Glomerular visceral epithelial cell (primary cell): ENCODE results near the gene CHIC1.
"Not testable (repeated sequence)": the region's sequence is repeated elsewhere in the genome, so short reads cannot be mapped to it uniquely, and the experiment has no call there.

ENCODE experiments used
- DNase-seq: peaks from one replicate; pipeline ENCODE4 v3.0.0-alpha.2; 2016; ENCODE audit errors: extremely low spot score

The CHIC1 gene

DNA sequence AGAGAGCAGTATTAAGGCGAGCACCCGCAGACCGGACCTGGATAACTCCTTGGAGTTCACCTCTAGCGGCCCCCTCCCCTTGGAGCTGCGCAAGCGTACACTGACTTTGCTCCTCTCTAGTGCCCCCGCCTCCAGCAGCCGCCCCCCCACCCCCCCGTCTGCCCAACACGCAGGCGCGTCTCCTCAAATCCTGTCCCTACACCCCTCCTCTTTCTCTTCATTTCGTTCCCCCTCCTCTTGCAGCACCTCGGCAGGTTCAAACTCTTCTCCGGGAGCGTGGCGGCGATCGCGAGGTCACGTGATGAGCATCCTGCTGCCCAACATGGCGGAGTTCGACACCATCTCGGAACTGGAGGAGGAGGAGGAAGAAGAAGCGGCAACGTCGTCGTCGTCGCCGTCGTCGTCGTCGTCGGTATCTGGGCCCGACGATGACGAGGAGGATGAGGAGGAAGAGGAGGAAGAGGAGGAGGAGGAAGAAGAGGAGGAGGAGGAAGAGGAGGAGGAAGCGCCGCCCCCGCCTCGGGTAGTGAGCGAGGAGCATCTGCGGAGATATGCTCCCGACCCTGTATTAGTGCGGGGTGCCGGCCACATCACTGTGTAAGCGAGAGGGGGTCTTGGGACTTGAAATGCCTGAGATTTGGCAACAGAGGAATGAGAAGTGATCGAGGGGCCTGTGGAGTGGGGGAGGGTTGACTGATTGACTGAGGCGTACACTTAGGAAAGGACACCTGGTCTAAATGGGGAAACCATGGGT, at the start of gene CHIC1:
Gene CHIC1 (plus strand): TSS at position 214 of the 754 bp plus-strand sequence. CDS start 88 bp downstream, at position 302.
- peak; percentile 71 for DNase-seq

DNA sequence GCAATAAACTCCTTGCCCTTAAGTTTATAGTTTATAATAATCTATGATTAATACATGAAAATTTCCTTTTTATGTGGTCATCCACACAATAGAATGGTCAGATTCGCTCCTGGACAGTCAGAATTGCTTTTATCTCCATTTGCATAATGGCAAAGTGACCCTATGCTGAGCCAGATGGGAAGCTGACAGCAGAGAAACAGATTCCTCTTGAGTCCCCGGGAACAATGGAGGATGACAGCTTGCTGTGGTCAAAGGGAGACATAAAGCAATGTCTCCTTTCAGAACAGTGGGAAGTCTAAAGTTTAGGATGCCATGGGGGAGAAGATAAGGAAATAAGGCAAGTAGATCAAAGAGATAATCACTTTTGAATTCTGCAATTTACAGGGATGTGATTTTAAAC, 40.2 kb upstream of the CHIC1 start:
- DNase-seq = not testable (repeated sequence)

DNA sequence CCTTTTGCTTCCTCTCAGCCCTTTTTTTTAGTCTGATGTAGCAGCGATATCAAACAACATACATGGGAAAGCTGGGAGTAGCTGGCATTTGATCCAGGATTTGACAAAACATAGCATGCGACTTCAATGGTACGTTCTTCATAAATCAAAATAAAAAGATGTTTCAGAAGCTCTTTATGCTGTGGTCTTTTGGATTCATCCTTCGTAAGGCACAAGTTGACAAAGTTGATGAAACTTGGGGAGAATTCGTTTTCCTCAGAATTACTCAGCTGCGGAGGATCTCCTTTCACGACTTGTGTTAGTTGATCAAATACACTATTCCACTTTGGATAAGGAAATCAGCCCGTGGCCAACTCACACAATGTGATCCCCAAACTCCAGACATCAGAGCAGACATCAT, 38.1 kb upstream of the CHIC1 start:
- no peak for DNase-seq

DNA sequence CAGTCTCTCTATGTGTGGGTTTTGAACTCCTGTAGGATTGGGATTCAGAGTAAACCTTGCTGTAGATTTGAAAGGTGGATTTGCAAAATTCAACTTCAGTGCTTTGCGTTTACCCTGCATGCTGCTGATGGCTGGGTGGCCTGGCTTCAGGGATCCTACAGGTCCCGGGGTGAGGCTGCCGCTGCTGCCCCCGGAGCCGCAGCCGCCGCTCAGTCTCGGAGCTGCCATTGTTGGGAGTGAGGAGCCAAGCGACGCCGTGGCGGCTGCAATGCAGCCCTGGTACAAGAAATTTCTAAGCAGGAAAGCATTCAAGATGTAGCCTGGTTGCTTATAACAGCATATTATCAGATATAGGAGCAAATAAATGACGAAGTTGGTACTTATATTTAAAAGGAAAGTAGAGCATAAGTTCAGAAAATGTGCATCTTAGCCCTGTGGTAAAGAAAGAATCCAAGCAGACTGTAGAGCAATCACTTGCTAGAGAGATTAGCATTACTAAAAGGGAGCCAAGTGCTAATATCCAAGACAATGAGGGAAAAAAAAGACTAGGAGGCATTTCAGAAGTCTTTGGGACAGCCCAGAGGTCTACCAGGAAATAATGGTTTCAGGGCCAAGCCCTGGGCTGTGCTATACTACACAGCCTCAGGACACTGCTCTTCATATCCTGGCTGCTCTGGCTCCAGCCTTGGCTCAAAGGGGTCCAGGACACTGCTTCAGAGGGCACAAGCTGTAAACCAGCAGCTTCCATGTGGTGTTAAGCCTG, 36.9 kb upstream of the CHIC1 start:
- DNase-seq = no peak

DNA sequence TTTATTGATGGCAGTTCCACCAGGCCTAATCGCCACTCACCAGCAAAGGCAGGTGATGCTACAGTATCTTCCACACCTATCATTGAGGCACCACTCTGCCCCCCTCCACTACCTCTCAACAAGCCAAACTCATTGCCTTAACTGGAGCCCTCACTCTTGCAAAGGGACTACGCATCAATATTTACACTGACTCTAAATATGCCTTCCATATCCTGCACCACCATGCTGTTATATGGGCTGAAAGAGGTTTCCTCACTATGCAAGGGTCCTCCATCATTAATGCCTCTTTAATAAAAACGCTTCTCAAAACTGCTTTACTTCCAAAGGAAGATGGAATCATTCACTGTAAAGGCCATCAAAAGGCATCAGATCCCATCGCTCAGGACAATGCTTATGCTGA, 31.3 kb upstream of the CHIC1 start:
- DNase-seq = not testable (repeated sequence)

DNA sequence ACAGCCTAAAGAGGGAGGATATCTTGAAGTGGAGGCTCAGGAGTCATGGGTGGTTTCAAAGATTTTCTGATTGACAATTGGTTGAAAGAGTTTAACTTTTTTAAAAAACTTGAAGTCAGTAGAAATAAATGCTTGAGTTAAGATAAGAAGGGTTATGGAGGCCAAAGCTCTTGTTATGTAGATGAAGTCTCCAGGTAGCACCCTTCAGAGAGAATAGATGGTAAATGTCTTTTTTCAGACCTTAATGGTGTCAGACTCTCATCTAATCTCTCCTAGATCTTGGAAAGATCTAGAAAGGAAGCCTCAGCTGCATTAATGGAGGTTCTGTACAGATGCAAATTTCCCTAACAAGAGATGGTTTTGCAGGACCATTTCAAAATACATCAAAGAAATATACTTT, 6.8 kb upstream of the CHIC1 start:
- no peak for DNase-seq

DNA sequence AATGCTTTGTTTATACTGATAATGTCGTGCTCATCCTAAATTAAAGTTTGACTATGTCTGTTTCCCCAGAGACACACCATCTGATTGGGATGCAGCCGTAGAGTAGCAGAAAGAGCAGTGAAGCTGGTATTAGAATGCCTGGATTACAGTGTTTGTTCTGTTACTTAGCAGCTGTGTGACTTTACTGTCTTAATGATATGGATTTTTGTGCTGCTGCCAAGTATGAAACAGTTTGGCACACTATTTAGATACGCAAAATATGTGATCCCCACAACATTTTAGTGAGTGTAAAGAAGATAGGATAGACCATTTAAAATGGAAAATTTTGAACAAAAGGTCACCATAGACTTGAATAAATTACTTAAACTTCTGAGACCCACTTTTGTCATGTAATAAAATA, 1.2 kb upstream of the CHIC1 start:
- no peak for DNase-seq

DNA sequence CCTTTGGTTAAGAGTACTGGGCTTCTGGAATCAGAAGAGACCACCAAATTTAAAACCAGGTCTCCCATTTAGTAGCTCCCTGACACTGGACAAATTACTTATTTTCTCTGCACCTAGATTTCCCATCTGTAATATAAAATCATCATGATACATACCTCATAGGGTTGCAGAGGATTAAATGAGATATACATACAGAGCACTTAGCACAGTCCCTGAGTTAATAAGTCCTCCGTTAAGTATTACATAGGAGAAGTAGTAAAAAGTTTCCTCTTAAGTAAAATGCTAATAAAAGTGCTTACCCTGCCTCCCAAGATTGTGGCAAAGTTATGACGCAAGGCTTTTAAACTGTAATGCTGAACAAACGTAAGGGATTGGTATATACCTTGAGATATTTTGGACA, 539 bp upstream of the CHIC1 start:
- no peak for DNase-seq

DNA sequence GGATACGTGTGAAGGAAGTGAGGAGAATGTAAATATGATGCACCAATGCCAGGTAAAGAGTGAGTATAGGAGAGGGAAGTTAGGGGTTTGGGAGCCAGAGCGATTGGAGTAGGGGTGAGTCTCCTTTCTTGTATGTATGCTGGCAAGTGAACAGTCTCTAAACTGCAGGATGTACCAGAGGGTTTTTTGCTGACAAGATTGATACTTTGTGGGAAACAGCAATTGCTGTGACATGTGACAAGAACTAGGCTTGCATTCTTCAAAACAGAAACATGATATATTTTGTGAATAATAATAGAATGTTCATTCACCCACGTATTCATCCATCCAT, 706 bp downstream of the CHIC1 start:
- no peak for DNase-seq

DNA sequence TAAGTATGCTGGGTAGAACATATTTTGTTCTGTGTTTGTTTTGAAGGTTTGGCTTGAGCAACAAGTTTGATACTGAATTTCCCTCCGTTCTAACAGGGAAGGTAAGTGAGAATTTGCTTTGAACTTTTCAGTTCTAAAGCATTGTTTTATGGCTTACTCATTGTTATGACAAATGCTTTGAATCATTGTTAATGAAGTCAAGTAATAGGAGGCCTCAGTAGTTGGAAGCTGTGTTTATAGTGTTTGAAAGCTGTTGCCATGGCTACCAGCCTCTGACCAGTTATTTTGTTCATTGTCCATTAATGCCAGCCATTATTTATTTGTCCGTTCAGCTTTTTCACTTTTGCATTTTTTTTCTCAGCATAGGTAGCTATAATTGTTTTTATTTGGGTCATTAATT, 14.4 kb downstream of the CHIC1 start:
- DNase-seq = peak; percentile 72

DNA sequence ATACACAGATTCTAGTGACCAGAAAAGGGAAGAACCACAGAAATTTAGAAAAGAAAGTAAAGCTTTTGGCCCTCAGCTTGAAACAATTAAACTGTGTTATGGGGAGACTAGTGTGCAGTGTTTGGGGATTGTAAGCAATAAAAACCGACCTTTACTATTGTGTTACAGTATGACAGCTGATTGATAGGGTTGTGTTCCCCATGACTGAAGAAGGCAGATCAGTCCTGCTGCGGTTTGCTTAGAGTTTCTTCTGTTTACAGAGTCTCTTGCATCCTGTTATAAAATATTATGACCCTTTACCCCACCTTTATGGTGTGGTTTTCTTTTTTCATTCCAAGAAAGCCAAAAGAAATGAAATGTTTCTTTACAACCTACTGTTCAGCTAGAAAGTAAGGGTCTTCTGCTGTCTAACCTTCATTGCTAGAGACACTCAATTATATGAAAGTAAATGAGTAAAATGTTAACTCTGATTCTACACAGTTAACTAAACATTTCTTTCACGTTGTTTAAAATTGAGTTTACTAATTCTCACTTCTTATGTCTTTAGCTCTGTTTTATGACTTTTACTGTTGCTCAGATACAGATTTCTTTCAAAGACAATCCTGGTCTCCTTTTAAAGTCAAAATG, 18.1 kb downstream of the CHIC1 start:
- DNase-seq = peak; percentile 13

DNA sequence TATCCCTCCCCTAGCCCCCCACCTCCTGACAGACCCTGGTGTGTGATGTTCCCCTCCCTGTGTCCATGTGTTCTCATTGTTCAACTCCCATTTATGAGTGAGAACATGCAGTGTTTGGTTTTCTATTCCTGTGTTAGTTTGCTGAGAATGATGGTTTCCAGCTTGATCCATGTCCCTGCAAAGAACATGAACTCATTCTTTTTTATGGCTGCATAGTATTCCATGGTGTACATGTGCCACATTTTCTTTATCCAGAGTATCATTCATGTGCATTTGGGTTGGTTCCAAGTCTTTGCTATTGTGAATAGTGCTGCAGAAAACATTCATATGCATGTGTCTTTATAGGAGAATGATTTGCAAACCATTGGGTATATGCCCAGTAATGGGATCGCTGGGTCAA, 34.8 kb downstream of the CHIC1 start:
- not testable (repeated sequence) for DNase-seq

DNA sequence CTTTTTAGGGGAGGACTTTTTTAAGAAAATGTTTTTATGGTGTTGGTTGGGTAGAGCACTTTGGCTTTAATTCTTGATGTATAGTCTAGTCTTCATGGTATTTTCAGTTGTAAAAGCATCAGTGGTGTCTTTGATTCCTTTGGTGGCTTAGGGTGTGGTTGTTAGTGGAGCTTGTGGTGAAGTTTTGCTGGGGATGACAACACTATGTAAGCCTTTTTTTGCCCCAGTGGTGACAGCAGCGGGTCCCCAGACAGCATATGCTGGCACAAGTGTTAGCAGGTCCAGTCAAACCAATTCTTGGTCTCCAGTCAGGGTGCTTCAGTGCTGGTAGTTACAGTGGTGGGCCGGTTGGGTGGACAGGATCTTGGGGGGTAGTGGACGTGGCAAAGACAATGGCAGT, 52.0 kb downstream of the CHIC1 start:
- DNase-seq = no peak

DNA sequence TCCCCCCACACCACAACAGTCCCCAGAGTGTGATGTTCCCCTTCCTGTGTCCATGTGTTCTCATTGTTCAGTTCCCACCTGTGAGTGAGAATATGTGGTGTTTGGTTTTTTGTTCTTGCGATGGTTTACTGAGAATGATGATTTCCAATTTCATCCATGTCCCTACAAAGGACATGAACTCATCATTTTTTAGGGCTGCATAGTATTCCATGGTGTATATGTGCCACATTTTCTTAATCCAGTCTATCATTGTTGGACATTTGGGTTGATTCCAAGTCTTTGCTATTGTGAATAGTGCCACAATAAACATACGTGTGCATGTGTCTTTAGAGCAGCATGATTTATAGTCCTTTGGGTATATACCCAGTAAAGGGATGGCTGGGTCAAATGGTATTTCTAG, 78.7 kb downstream of the CHIC1 start:
- not testable (repeated sequence) for DNase-seq

DNA sequence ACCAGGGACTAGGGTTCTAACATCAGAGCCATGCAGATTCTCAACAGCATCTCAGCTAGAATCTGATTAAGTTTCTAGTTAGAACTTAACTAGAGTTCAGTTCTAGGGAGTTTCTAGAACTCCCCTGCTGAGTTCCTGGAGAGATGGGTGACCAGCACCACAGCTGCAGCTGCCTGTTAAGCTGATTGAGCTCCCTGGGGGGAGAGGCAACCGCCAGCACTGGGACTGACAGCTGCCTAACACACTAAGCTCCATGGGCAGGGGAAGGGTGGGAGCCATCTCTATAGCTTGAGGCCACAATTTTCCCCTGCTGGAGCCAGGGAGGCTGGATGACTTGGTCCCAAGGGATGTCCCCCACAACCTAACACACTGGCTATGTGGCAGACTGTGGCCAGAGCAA, 84.2 kb downstream of the CHIC1 start:
- no peak for DNase-seq

DNA sequence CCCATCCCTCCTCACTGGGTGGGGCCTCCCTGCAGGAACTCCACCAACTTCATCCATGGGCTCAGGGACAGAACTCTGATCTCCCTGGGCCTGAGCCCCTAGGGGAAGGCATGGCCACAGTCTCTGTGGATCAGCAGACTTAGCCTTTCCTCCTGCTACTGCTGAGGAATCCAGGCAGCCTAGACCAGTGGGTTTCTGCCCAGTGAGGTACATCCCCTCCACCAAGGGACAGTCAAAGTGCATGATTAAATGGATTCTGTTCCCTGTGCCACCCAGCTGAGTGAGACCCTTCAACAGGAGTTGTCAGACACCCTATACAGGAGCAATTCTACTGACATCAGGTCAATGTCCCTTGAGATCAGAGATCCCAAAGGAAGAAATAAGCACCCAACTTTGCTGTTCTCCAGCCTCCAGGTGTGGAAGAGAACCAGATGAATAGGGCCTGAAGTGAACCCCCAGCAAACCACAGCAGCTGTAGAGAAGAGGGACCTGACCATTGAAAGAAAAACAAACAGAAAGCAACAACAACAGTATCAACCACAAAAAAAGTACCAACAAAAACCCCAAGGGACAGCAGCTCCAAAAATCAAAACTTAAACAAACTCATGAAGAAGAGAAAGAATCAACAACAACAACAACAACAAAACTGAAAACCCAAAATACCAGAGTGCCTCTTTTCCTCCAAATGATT, 84.8 kb downstream of the CHIC1 start:
- no peak for DNase-seq

DNA sequence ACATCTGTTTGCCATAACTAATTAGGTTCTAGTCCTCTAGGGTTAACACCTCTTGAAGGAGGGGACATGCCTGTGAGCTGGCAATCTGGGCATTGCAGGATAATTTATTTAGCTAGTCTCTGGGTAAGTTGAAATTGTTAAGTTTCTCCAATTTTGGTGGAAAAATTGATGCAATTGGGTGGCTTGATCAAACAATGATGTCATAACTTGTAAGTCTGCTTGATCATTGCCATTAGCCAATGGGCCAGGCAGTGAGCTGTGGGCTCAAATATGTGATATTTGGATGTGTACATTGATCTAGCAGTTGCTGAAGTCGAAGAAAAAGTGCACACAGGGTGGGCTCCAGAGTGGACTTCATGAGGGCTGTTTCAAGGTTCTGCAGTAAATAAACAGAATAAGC, 98.3 kb downstream of the CHIC1 start:
- DNase-seq = not testable (repeated sequence)

DNA sequence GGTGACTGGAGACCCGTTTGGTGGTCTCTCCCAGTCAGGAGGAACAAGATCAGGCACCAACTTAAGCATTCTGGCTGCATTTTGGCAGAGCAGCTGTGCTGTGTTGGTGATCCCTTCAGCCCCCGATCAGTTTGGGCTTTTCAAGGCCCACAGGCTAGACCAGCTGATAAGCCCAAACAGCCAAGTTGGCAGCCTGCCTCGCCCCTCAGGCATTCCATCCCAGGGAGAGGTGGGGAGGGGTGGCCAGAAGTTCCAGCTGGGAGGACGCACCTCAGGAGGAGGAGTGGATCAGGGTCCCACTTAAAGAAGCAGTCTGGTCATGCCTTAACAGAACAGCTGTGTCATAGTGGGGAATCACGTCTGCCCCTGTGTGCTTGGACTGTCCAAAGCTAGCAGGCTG, 105.8 kb downstream of the CHIC1 start:
- DNase-seq = peak; percentile 0

DNA sequence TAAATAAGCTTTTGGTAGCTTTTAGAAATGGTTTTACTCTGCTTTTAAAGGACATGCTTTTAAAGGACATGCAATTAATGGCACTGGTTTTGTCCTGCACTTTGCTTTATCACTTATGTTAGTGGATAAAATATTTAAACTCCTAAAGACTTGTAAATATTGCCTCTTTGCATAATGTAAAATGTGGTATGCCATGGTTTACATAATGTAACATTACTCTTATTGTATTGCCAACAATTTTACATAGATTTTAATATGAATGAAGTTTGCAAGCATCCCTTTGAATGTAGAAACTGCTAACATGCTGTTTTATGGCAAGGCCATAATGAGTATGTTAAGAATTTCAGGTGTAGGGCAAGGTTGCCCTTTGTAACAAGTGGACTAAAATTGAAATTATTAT, 118.4 kb downstream of the CHIC1 start:
- no peak for DNase-seq

DNA sequence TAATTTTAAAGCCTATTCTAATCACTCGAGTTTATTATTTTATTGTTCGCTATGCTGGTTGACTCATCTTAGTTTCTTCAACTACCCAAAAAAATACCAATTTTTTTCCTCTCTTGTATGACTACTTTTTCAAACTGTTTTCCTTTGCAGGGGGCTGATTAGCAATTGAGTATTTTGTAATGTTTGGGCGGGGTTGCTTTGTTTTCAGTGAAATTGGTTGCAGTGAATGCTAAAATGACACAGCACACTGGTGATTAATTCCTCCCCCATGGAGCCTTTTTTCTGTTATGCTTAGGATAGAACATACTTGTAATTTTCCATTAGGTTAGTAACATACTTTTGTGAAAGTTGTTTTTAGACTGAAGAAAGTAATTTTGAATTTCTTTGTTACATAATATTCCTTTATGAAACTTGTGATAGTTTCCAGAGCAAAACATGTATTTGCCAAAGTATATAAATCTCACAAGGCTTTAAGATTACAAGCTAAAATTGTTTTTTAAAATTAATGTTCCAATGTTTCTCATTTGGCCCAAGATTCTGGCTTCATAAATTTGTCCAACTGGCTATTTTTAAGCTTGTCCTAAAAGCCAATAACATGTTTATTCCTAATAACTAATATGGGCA, 120.4 kb downstream of the CHIC1 start:
- no peak for DNase-seq

DNA sequence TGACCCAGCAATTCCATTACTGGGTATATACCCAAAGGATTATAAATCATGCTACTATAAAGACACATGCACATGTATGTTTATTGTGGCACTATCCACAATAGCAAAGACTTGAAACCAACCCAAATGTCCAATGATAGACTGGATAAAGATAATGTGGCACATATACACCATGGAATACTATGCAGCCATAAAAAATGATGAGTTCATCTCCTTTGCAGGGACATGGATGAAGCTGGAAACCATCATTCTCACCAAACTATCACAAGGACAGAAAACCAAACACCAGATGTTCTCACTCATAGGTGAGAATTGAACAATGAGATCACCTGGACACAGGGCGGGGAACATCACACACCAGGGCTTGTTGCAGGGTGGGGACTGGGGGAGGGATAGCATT, 144.0 kb downstream of the CHIC1 start:
- DNase-seq = not testable (repeated sequence)

DNA sequence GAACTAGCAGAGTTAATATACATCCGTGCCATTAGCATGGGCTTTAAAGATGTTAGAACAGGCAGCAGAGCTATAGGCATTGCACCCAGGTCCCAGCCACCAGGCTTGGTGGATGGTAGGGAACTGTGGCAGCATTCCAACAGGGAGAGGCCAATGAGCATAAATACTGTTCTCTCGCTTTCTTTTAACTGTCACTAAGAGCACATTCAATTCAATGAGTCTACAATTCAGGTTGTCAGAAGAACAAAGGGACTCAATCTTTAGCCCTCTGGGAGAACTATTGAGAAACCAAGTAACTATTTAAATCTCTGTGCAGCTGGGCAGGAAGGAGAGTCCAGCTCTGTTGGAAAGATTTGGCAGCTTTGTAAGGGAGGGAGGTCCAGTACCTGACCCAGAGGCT, 165.6 kb downstream of the CHIC1 start:
- no peak for DNase-seq
